Measurements from ENCODE around the gene STIMATE. TPM values are rescaled to one million over a fixed set of nuclear protein-coding genes. Genes with fewer than 3 reads are reported as not detected.

The STIMATE gene
- total and polyA plus RNA-seq, 2 of the 4 experiments (the other 2 are of a cell fraction), result 10.6 to 17.8 TPM

DNA sequence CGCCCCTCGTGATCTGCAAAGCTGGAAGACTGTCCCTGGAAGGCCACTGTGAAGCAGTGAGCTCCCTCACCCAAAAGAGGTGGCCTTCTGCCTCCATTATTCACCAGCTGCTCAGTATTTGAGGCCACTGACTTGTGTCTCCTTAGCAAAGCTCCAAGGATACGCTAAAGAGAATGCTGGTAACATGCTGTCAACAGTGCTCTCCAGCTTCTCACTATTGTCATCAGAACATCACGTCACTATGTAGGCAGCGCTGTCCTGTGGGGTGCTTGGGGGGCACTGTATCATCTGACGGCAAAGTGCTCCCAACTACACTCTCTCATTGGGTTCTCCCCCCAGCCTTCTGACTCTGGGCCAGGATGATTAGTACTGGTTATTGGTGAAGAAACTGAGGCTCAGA lies 81.1 kb downstream of the STIMATE start:
- H3K9ac ChIP-seq (ENCODE audit: low read depth, low read length), result no peak overlapping the region

More for the DNA sequence above, 81.1 kb downstream of the STIMATE start:
- H3K56ac ChIP-seq (ENCODE audit: extremely low read depth, insufficient read depth, low read length), result no peak overlapping the region
- H3K4ac ChIP-seq (ENCODE audit: low read depth, low read length), result no peak overlapping the region
- no peak overlapping the region for H3K4me3 ChIP-seq (ENCODE audit: insufficient read depth, low read depth, low read length)
- no peak overlapping the region for H3K14ac ChIP-seq (replicated peaks; ENCODE audit: low read depth, low read length)
- H4K8ac ChIP-seq (ENCODE audit: low read depth in 2 of 2, low read length in 2 of 2), result no peak overlapping the region
- no peaks in the 10 kb centered on the region for H3K9me1 ChIP-seq (ENCODE audit: insufficient read depth, low read length)
- H3K23ac ChIP-seq (ENCODE audit: low read depth, low read length), result no peak overlapping the region
- H3K27ac ChIP-seq (ENCODE audit: insufficient read depth, low read length), result no peak overlapping the region
- H4K91ac ChIP-seq (ENCODE audit: insufficient read depth, low read depth, low read length), result no peak overlapping the region
- intact Hi-C loops (cut with micrococcal nuclease) (no loop called here), dilution Hi-C loops (cut with HindIII; ENCODE audit: low sequenced_read_pairs, unreplicated experiment) (no loop called here), in situ Hi-C loops (cut with MboI; ENCODE audit: low sequenced_read_pairs) (no loop called here)
- ATAC-seq (ENCODE audit: low read depth), result no peak
- no peak overlapping the region for H2AK5ac ChIP-seq (ENCODE audit: low read depth, low read length)
- H3K79me1 ChIP-seq (ENCODE audit: low read depth in 1 of 2, low read length in 2 of 2), result no peaks in the 10 kb centered on the region
- no peaks in the 10 kb centered on the region for H4K20me1 ChIP-seq (ENCODE audit: insufficient read depth, low read length)
- H3K4me1 ChIP-seq (ENCODE audit: control insufficient read depth, insufficient read depth, low read length), result no peaks in the 10 kb centered on the region
- no peak overlapping the region for H3K18ac ChIP-seq (ENCODE audit: low read depth, low read length)
- TF ChIP-seq, protein P1, sequence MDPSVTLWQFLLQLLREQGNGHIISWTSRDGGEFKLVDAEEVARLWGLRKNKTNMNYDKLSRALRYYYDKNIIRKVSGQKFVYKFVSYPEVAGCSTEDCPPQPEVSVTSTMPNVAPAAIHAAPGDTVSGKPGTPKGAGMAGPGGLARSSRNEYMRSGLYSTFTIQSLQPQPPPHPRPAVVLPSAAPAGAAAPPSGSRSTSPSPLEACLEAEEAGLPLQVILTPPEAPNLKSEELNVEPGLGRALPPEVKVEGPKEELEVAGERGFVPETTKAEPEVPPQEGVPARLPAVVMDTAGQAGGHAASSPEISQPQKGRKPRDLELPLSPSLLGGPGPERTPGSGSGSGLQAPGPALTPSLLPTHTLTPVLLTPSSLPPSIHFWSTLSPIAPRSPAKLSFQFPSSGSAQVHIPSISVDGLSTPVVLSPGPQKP (IDR thresholded peaks at IDR 0.05; ENCODE audit: borderline replicate concordance, low read depth, low read length), result no peak
- no peak for TF ChIP-seq MXI1 (IDR thresholded peaks at IDR 0.05; ENCODE audit: borderline replicate concordance, low read depth, low read length)
- TF ChIP-seq CHD1 (IDR thresholded peaks at IDR 0.05; ENCODE audit: low read depth, low read length), result no peak
- no peak for TF ChIP-seq SMC3 (IDR thresholded peaks at IDR 0.05; ENCODE audit: low read depth, low read length)
- H3K9me3 ChIP-seq (ENCODE audit: control insufficient read depth, insufficient read depth, low read length), result no peaks in the 10 kb centered on the region
- H2BK15ac ChIP-seq (ENCODE audit: low read depth, low read length), result no peak overlapping the region
- H3K36me3 ChIP-seq (ENCODE audit: control insufficient read depth, insufficient read depth, low read length), result no peaks in the 10 kb centered on the region
- BruUV-seq (replicated peaks), result no TSS peak
- ChIA-PET POLR2A (ENCODE audit: unreplicated experiment) (no interaction called here), CTCF (interaction anchor here (0.5 to 1.1 kb wide), 3 partner anchors 12 to 129 kb away, joined by 3 to 4 read pairs (median 3); no protein-coding TSS in a partner anchor)
- H2BK20ac ChIP-seq (ENCODE audit: low read depth, low read length), result no peak overlapping the region
- no peak overlapping the region for H2AFZ ChIP-seq (replicated peaks; ENCODE audit: low read length, poor library complexity)
- H3K27me3 ChIP-seq (ENCODE audit: control insufficient read depth, insufficient read depth, low read length), result peaks cover 22% of the 10 kb centered on the region
- no peak overlapping the region for H2BK5ac ChIP-seq (ENCODE audit: low read depth, low read length, poor library complexity, severe bottlenecking)
- no peak for DNase-seq
- no peak overlapping the region for H2AK9ac ChIP-seq (replicated peaks; ENCODE audit: low read depth, low read length, poor library complexity)
- no peak overlapping the region for H4K5ac ChIP-seq (ENCODE audit: low read depth, low read length)
- no peak overlapping the region for H3K4me2 ChIP-seq (ENCODE audit: low read depth, low read length)
- 57% methylated on average over 2 of the region's 6 CpGs; no CpG with 5 or more reads in 1 of the 2 experiments for WGBS, 2 experiments (ENCODE audit: extremely low coverage in 2 of 2, insufficient read length in 1 of 2)
- no peak overlapping the region for H2BK120ac ChIP-seq (ENCODE audit: low read depth, low read length)

All from IMR-90 (cell line).